Choroid plexus epithelial cell (primary cell): Measurements from ENCODE around the gene A2ML1.
A peak's percentile ranks its signal among the peaks of the same experiment; 100 is the strongest.

Experiments
- DNase-seq: peaks from one replicate; pipeline ENCODE4 v3.0.0-alpha.2; 2010; ENCODE audit warnings: low read depth
- H3K4me3 ChIP-seq: 2 replicates; pipeline ENCODE4 v1.5.1; 2011; ENCODE audit warnings: low read depth, mild to moderate bottlenecking, control low read depth, low read length, moderate library complexity
- TF ChIP-seq, protein P1 (sequence below): conservative IDR thresholded peaks from 2 replicates; pipeline ENCODE4 v1.5.1; 2011; ENCODE audit warnings: low read depth, mild to moderate bottlenecking, control low read depth, inconsistent platforms, low read length, moderate library complexity

The A2ML1 gene

DNA sequence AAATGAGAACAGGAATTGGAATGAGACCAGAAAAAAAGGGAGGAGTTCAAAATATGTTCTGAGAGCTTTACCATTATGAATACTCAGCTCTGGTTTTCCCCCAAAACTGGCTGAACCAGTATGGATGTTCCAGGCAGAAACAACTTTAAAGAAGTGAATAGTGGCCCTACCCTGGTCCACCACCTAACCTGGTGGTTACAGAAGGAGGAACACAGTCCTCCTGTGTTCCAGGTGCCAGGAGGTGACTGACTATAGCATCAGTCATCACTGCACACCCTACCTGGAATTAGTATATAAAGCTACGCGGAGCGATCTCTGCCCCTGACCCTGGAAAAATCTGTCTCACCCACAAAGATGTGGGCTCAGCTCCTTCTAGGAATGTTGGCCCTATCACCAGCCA is at the start of gene A2ML1:
Gene A2ML1 (plus strand): TSS at position 324 of the 400 bp plus-strand sequence. CDS start 31 bp downstream, at position 355.
- no peak for DNase-seq
- no peak within 1 kb of the TSS for H3K4me3 ChIP-seq
- TF ChIP-seq, protein P1, sequence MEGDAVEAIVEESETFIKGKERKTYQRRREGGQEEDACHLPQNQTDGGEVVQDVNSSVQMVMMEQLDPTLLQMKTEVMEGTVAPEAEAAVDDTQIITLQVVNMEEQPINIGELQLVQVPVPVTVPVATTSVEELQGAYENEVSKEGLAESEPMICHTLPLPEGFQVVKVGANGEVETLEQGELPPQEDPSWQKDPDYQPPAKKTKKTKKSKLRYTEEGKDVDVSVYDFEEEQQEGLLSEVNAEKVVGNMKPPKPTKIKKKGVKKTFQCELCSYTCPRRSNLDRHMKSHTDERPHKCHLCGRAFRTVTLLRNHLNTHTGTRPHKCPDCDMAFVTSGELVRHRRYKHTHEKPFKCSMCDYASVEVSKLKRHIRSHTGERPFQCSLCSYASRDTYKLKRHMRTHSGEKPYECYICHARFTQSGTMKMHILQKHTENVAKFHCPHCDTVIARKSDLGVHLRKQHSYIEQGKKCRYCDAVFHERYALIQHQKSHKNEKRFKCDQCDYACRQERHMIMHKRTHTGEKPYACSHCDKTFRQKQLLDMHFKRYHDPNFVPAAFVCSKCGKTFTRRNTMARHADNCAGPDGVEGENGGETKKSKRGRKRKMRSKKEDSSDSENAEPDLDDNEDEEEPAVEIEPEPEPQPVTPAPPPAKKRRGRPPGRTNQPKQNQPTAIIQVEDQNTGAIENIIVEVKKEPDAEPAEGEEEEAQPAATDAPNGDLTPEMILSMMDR, result no peak

DNA sequence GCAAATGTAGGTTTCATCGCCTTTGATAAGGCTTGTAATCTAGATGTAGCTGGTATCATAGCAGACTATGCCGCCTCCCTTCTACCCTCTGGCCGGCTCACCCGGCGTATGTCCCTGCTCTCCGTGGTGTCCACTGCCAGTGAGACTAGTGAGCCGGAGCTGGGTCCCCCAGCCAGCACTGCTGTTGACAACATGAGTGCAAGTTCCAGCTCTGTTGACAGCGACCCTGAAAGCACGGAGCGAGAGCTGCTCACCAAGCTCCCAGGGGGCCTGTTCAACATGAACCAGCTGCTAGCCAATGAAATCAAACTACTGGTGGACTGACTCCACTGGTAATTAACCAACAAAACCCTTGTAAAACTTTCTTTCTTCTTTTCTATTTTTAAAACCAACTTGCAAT is 49.0 kb upstream of the A2ML1 start:
- TF ChIP-seq, protein P1, result no peak
- no peak overlapping the region for H3K4me3 ChIP-seq
- no peak for DNase-seq

DNA sequence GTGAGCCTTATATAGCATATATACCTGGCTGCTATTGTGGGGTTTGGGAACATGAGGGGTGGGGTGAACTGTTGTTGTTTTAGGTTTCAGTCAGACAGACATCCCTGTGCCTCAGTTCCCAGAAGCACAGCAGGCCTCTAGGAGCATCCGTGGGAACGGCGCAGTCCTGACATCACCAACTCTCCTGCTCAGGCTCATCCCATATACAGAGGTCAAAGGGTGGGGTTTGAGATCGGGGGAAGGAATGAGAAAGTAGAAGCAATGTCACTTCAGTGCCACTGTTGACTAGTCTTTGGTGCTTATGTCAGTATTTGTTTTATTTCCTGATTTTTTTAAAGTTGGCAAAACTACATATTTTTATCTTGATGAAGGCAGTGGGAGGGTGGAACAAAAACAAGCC is 43.1 kb upstream of the A2ML1 start:
- H3K4me3 ChIP-seq, result no peak overlapping the region
- TF ChIP-seq, protein P1, result no peak
- DNase-seq, result no peak

DNA sequence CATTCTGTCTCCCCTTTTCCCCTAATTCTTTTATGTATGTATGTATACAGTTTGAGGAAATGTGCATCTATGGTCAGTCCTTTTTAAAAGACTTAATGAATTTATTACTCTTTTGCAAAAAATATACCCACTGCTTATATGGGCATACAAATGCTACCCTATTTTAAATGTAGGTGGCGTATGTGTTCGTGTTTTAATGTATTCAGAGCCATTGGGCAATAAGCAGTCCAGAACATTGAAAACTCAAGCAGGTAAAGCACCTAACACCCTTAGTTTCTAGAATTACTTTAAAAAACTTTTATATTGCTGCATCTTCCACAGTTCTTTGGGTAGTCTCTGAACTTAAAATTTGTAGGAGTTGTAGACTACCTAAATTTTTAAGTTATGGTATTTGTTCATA is 42.6 kb upstream of the A2ML1 start:
- TF ChIP-seq, protein P1, result no peak
- no peak overlapping the region for H3K4me3 ChIP-seq
- DNase-seq, result no peak

DNA sequence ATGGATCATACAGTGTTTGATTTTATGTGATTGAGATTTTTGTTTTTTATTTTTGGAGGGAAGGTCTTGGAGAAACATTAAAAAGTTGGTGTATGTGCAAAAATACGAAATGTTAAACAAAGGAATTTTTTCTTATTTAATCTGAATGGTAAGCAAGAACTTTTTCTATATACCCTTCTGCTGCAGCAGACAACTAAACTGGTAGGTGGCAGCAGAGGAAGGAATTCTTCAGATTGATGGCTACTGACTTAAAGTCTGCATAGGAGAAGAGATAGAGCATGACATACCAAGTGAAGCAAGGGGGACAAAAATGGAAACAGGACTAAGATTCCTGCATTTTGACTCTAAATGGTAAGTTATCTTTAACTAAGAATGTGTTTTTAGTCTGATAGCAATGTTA is 42.0 kb upstream of the A2ML1 start:
- TF ChIP-seq, protein P1, result peak; percentile 71
- no peak overlapping the region for H3K4me3 ChIP-seq
- DNase-seq, result peak; percentile 80

DNA sequence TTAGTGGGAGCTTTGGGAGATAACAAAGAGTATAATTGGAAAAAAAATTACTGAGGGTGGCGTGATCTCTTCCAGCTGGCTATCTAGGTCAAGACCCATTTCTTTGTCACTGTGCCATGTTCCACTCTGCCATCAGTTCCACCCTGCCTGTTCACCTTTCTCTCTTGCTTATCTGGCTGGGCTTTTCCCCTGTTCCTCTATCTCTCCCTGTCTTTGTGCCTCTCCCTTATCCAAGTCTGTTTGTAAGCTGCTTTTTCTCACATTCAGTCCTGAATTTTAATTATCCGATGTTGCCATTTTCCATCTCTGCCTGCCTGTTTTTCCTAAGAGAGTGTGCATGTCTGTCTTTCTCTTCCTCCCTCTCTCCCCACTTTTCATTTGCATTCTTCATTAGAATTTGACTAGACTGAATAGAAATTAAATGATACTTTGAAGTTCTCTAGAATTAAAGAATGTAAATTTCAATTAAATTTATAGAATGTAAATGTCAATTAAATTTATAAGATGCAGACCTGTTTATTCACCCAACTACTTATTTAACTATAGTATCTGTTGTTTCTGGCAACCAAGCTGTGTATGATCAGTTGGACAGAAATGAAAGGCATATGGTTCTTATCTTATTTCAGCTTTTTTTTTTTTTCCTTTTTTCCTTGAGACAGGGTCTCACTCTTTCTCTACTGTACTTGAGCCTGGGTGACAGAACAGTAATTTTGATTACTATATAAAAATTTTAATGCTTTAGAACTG is 40.9 kb upstream of the A2ML1 start:
- TF ChIP-seq, protein P1, result no peak

DNA sequence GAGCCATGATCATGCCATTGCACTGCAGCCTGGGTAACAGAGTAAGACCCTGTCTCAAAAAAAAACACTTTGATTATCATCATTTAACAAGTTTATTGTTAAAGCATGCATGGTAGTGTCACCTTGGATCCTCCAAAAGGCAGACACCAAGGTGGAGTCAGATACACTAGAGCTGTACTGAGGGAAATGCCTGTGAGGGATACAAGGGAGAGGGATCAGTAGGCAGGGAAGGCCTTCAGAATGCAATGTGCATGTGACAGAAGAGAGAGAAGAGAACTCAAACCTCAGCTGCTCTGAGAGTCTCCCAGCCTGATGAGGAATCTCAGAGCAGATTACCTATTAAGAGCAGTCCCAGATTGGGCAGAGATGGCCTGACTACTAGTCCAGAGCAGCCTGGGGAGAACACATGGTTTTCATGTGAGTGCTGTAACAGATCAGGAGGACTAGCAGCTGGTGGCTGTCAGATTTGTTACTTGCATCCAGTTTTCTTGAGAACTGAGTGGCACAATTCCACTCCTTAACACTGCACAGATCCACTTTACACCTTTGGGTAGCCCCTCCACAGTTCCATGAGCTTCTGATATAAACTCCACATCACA is 38.0 kb upstream of the A2ML1 start:
- TF ChIP-seq, protein P1, result no peak
- no peak for DNase-seq
- H3K4me3 ChIP-seq, result no peak overlapping the region

More for the DNA sequence above, 40.9 kb upstream of the A2ML1 start:
- no peak overlapping the region for H3K4me3 ChIP-seq
- DNase-seq, result no peak
